Neuronal stem cell (in vitro differentiated cells): ENCODE results near the gene SFXN1.

Source experiments
- DNase-seq: peaks from one replicate; pipeline ENCODE4 v3.0.0-alpha.2; 2013; ENCODE audit warnings: low spot score
- H2AFZ ChIP-seq: one replicate; pipeline ENCODE4 v1.6.1; 2013; ENCODE audit warnings: mild to moderate bottlenecking, low read length, inconsistent platforms
- H2AK5ac ChIP-seq: 2 replicates; pipeline ENCODE4 v1.6.1; 2013; ENCODE audit warnings: low read depth, mild to moderate bottlenecking, inconsistent platforms, low read length, moderate library complexity, mixed read lengths
- H2BK120ac ChIP-seq: 2 replicates; pipeline ENCODE4 v1.6.1; 2013; ENCODE audit warnings: low read depth, mild to moderate bottlenecking, inconsistent platforms, low read length, moderate library complexity, mixed read lengths
- H2BK12ac ChIP-seq: one replicate; pipeline ENCODE4 v1.6.1; 2013; ENCODE audit warnings: low read length, inconsistent platforms
- H2BK15ac ChIP-seq: 2 replicates; pipeline ENCODE4 v1.6.1; 2013; ENCODE audit warnings: mild to moderate bottlenecking, low read length, inconsistent platforms, mixed read lengths
- H2BK5ac ChIP-seq: one replicate; pipeline ENCODE4 v1.6.1; 2013; ENCODE audit warnings: inconsistent platforms, mild to moderate bottlenecking, low read length, moderate library complexity
- H3K14ac ChIP-seq: one replicate; pipeline ENCODE4 v1.6.1; 2013; ENCODE audit warnings: low read length, inconsistent platforms
- H3K18ac ChIP-seq: 2 replicates; pipeline ENCODE4 v1.6.1; 2013; ENCODE audit warnings: low read length, inconsistent platforms
- H3K23ac ChIP-seq: 2 replicates; pipeline ENCODE4 v1.6.1; 2013; ENCODE audit warnings: low read depth, mild to moderate bottlenecking, mixed read lengths, low read length, inconsistent platforms; ENCODE audit not compliant: poor library complexity
- H3K27ac ChIP-seq: replicated peaks from 3 replicates; pipeline ENCODE4 v1.5.1; 2013; ENCODE audit warnings: low read length, inconsistent platforms
- H3K27me3 ChIP-seq, 3 experiments: 2 replicates each; pipeline ENCODE4 v1.6.1; 2013; ENCODE audit warnings: low read length in 3 of 3, mild to moderate bottlenecking in 2 of 3, inconsistent platforms in 1 of 3, low read depth in 1 of 3, mixed read lengths in 1 of 3, moderate library complexity in 1 of 3; ENCODE audit not compliant: control insufficient read depth in 3 of 3, insufficient read depth in 3 of 3
- H3K36me3 ChIP-seq, 2 donors: replicated peaks in 1 of 2; 2 replicates each; pipeline ENCODE4 v1.6.1; 2013; ENCODE audit warnings: low read length in 2 of 2; ENCODE audit not compliant: control insufficient read depth in 2 of 2, insufficient read depth in 2 of 2
- H3K4ac ChIP-seq: 2 replicates; pipeline ENCODE4 v1.6.1; 2013; ENCODE audit warnings: inconsistent platforms, mild to moderate bottlenecking, low read length, moderate library complexity
- H3K4me1 ChIP-seq, 2 donors: 1 replicate in 1 of 2; 2 replicates in 1 of 2; pipeline ENCODE4 v1.6.1; 2013; ENCODE audit warnings: low read length in 2 of 2, low read depth in 1 of 2; ENCODE audit not compliant: control insufficient read depth in 2 of 2, insufficient read depth in 1 of 2
- H3K4me2 ChIP-seq: one replicate; pipeline ENCODE4 v1.6.1; 2013; ENCODE audit warnings: mild to moderate bottlenecking, low read length, inconsistent platforms; ENCODE audit not compliant: insufficient read depth, poor library complexity, severe bottlenecking
- H3K4me3 ChIP-seq, 2 donors: 2 replicates each; pipeline ENCODE4 v1.5.1; 2013; ENCODE audit warnings: low read length in 2 of 2, mild to moderate bottlenecking in 2 of 2, inconsistent platforms in 1 of 2, moderate library complexity in 1 of 2
- H3K79me1 ChIP-seq: one replicate; pipeline ENCODE4 v1.6.1; 2013; ENCODE audit warnings: low read depth, mild to moderate bottlenecking, inconsistent platforms, low read length, moderate library complexity
- H3K9ac ChIP-seq: one replicate; pipeline ENCODE4 v1.6.1; 2013; ENCODE audit warnings: mild to moderate bottlenecking, low read depth, low read length, inconsistent platforms; ENCODE audit not compliant: poor library complexity
- H3K9me3 ChIP-seq, 2 donors: replicated peaks in 1 of 2; 2 replicates each; pipeline versions ENCODE3 to v1.6.1; 2013; ENCODE audit warnings: low read length in 2 of 2, mild to moderate bottlenecking in 2 of 2, inconsistent platforms in 1 of 2, low read depth in 1 of 2, mixed read lengths in 1 of 2, moderate library complexity in 1 of 2; ENCODE audit not compliant: control insufficient read depth in 2 of 2, insufficient read depth in 1 of 2
- H4K8ac ChIP-seq: one replicate; pipeline ENCODE4 v1.6.1; 2013; ENCODE audit warnings: low read depth, mild to moderate bottlenecking, inconsistent platforms, low read length, moderate library complexity
- H4K91ac ChIP-seq: one replicate; pipeline ENCODE4 v1.6.1; 2013; ENCODE audit warnings: low read length, low read depth, mild to moderate bottlenecking, inconsistent platforms; ENCODE audit not compliant: poor library complexity
- WGBS, 2 donors: extraction: QIAGEN DNeasy Blood & Tissue Kit; methylation state at CpG; one replicate each; pipeline ENCODE4 v1.1.7; 2013; ENCODE audit warnings: missing lambda C conversion rate in 2 of 2, mixed read lengths in 1 of 2; ENCODE audit not compliant: insufficient read length in 2 of 2, insufficient replicate concordance in 1 of 2; ENCODE audit errors: extremely low coverage in 2 of 2; 5-methylcytosine and 5-hydroxymethylcytosine counted together

The SFXN1 gene

GRCh38 chr5:175438234-175438857 is 40.0 kb upstream of the SFXN1 start:
- Histone ChIP-seq H2AFZ (no peak overlapping the region), H3K27me3 (peaks cover 0 to 57% (median 10%) of the 10 kb centered on the region in 3 experiments), H2AK5ac (no peak overlapping the region), H3K4me3 (no peak overlapping the region), H3K9me3 (peaks cover 0 to 3% of the 10 kb centered on the region in 2 donors), H3K4me1 (peaks cover 0 to 2% of the 10 kb centered on the region in 2 donors), H2BK120ac (no peak overlapping the region), H3K18ac (no peak overlapping the region), H3K27ac (no peak overlapping the region), H2BK5ac (no peak overlapping the region), H3K23ac (no peak overlapping the region), H3K79me1 (no peaks in the 10 kb centered on the region), H3K9ac (no peak overlapping the region), H3K4ac (no peak overlapping the region), H2BK12ac (no peak overlapping the region), H3K4me2 (no peak overlapping the region), H3K36me3 (no peaks in the 10 kb centered on the region), H2BK15ac (no peak overlapping the region), H3K14ac (no peak overlapping the region), H4K8ac (no peak overlapping the region), H4K91ac (no peak overlapping the region)
- no CpG with 5 or more reads among the region's 3 CpGs for WGBS, 2 donors
- no peak for DNase-seq

GRCh38 chr5:175443514-175444059 is 34.8 kb upstream of the SFXN1 start:
- peak overlapping the region in 1 of 2 donors; percentile 78 for H3K4me3 ChIP-seq
- peak overlapping the region; percentile 94 for H3K4me2 ChIP-seq
- no peaks in the 10 kb centered on the region for H3K36me3 ChIP-seq
- H3K18ac ChIP-seq: no peak overlapping the region
- no peak for DNase-seq
- WGBS, 2 donors: no CpG with 5 or more reads among the region's 29 CpGs
- no peak overlapping the region for H2BK12ac ChIP-seq
- peaks cover 0 to 5% of the 10 kb centered on the region in 2 donors for H3K9me3 ChIP-seq
- no peak overlapping the region for H3K9ac ChIP-seq
- no peak overlapping the region for H3K23ac ChIP-seq
- no peak overlapping the region for H2AFZ ChIP-seq
- no peak overlapping the region for H4K91ac ChIP-seq
- H2BK5ac ChIP-seq: no peak overlapping the region
- H4K8ac ChIP-seq: no peak overlapping the region
- H3K79me1 ChIP-seq: no peaks in the 10 kb centered on the region
- H2BK120ac ChIP-seq: no peak overlapping the region
- H3K14ac ChIP-seq: no peak overlapping the region
- H3K4me1 ChIP-seq: peaks cover 0 to 8% of the 10 kb centered on the region in 2 donors
- peaks cover 2 to 81% (median 35%) of the 10 kb centered on the region in 3 experiments for H3K27me3 ChIP-seq
- peak overlapping the region; percentile 54 for H2AK5ac ChIP-seq
- no peak overlapping the region for H2BK15ac ChIP-seq
- no peak overlapping the region for H3K4ac ChIP-seq
- no peak overlapping the region for H3K27ac ChIP-seq

- Histone ChIP-seq H4K8ac (no peak within 1 kb of the TSS), H3K36me3 (no peaks in the 10 kb centered on the region), H3K4me3 (peak within 1 kb of the TSS in 1 of 2 donors; percentile 78), H3K4me1 (peaks cover 0 to 8% of the 10 kb centered on the region in 2 donors), H2BK120ac (no peak within 1 kb of the TSS), H3K4ac (no peak within 1 kb of the TSS), H2BK12ac (no peak within 1 kb of the TSS), H3K23ac (no peak within 1 kb of the TSS), H4K91ac (no peak within 1 kb of the TSS), H3K4me2 (peak within 1 kb of the TSS; percentile 94), H2AK5ac (peak within 1 kb of the TSS; percentile 54), H3K27me3 (peaks cover 2 to 83% (median 35%) of the 10 kb centered on the region in 3 experiments), H3K79me1 (no peaks in the 10 kb centered on the region), H3K18ac (peak within 1 kb of the TSS; percentile 68), H3K27ac (no peak within 1 kb of the TSS), H2BK5ac (no peak within 1 kb of the TSS), H2BK15ac (no peak within 1 kb of the TSS), H3K9ac (no peak within 1 kb of the TSS), H3K14ac (no peak within 1 kb of the TSS), H3K9me3 (peaks cover 0 to 5% of the 10 kb centered on the region in 2 donors), H2AFZ (peak within 1 kb of the TSS; percentile 56)
- WGBS, 2 donors: no CpG with 5 or more reads among the region's 91 CpGs
- DNase-seq: peak; percentile 67
Observed at GRCh38 chr5:175444060-175444904, 34.1 kb upstream of the SFXN1 start, which contains the start of gene DRD1. Gene DRD1 (minus strand): TSS chr5:175444182. CDS start chr5:175443099, 1,083 bp downstream.
